ENCODE data around the gene TSPO. TPM values are rescaled to one million over a fixed set of nuclear protein-coding genes. Genes with fewer than 3 reads are reported as not detected.

TSPO gene
- total RNA-seq, 3 donors from 2014 or later (not counting 1 experiment from before 2014, with no cell fraction given) = 52.1 to 81.7 (median 59.3) TPM

GRCh38 chr22:43174941-43175531 lies 23.7 kb downstream of the TSPO start:
- Mint-ChIP-seq H3K27me3 (ENCODE audit: low read depth in 2 of 2) (no peaks in the 10 kb centered on the region), H3K4me3 (no peak overlapping the region), H3K9me3 (no peaks in the 10 kb centered on the region), H3K4me1 (peaks cover 11 to 14% of the 10 kb centered on the region in 2 donors), H3K27ac (no peak overlapping the region), H3K36me3 (no peaks in the 10 kb centered on the region)
- ATAC-seq (no peak), DNase-seq (no peak)
- Histone ChIP-seq H3K27ac (ENCODE audit: low read length) (no peak overlapping the region), H3K4me3 (ENCODE audit: low read length) (no peak overlapping the region), H3K4me1 (ENCODE audit: control insufficient read depth, insufficient read depth, low read length) (peaks cover 18% of the 10 kb centered on the region), H3K27me3 (ENCODE audit: control insufficient read depth, insufficient read depth, low read length) (no peaks in the 10 kb centered on the region), H3K9me3 (ENCODE audit: control insufficient read depth, insufficient read depth, low read length) (no peaks in the 10 kb centered on the region), H3K36me3 (ENCODE audit: control insufficient read depth, insufficient read depth, low read length) (peaks cover 27% of the 10 kb centered on the region)
- TF ChIP-seq CTCF (IDR thresholded peaks at IDR 0.05) = no peak
- intact Hi-C loops (cut with micrococcal nuclease) = no loop called here
- 97% methylated on average over 9 of the region's 9 CpGs for WGBS (ENCODE audit: insufficient coverage)

GRCh38 chr22:43176090-43176489 lies 24.7 kb downstream of the TSPO start:
- ATAC-seq (peak in 1 of 3 donors; percentile 92), DNase-seq (no peak)
- no peaks in the 10 kb centered on the region for H3K27me3 Mint-ChIP-seq (ENCODE audit: low read depth in 2 of 2)
- H3K4me3 Mint-ChIP-seq = peak overlapping the region; percentile 37
- H3K4me1 ChIP-seq (ENCODE audit: control insufficient read depth, insufficient read depth, low read length) = peaks cover 7% of the 10 kb centered on the region
- no peaks in the 10 kb centered on the region for H3K9me3 ChIP-seq (ENCODE audit: control insufficient read depth, insufficient read depth, low read length)
- H3K27ac Mint-ChIP-seq = peak overlapping the region in 1 of 2 donors; percentile 68
- no peaks in the 10 kb centered on the region for H3K27me3 ChIP-seq (ENCODE audit: control insufficient read depth, insufficient read depth, low read length)
- no peaks in the 10 kb centered on the region for H3K9me3 Mint-ChIP-seq
- no peak for TF ChIP-seq CTCF (IDR thresholded peaks at IDR 0.05)
- intact Hi-C loops (cut with micrococcal nuclease) = no loop called here
- H3K36me3 ChIP-seq (ENCODE audit: control insufficient read depth, insufficient read depth, low read length) = peaks cover 27% of the 10 kb centered on the region
- peaks cover 4 to 8% of the 10 kb centered on the region in 2 donors for H3K4me1 Mint-ChIP-seq
- no peak overlapping the region for H3K27ac ChIP-seq (ENCODE audit: low read length)
- no peaks in the 10 kb centered on the region for H3K36me3 Mint-ChIP-seq
- no peak overlapping the region for H3K4me3 ChIP-seq (ENCODE audit: low read length)
- WGBS (ENCODE audit: insufficient coverage) = 56% methylated on average over 13 of the region's 15 CpGs

GRCh38 chr22:43177479-43177878 lies 26.1 kb downstream of the TSPO start:
- H3K9me3 Mint-ChIP-seq = no peaks in the 10 kb centered on the region
- no peaks in the 10 kb centered on the region for H3K27me3 Mint-ChIP-seq (ENCODE audit: low read depth in 2 of 2)
- H3K36me3 Mint-ChIP-seq = no peaks in the 10 kb centered on the region

More at GRCh38 chr22:43177479-43177878, 26.1 kb downstream of the TSPO start:
- DNase-seq = no peak
- Histone ChIP-seq H3K4me3 (ENCODE audit: low read length) (no peak overlapping the region), H3K27ac (ENCODE audit: low read length) (no peak overlapping the region), H3K9me3 (ENCODE audit: control insufficient read depth, insufficient read depth, low read length) (no peaks in the 10 kb centered on the region), H3K27me3 (ENCODE audit: control insufficient read depth, insufficient read depth, low read length) (no peaks in the 10 kb centered on the region), H3K36me3 (ENCODE audit: control insufficient read depth, insufficient read depth, low read length) (peaks cover 23% of the 10 kb centered on the region), H3K4me1 (ENCODE audit: control insufficient read depth, insufficient read depth, low read length) (no peaks in the 10 kb centered on the region)
- ATAC-seq = no peak
- Mint-ChIP-seq H3K27ac (no peak overlapping the region), H3K4me3 (no peak overlapping the region), H3K4me1 (peaks cover 4 to 8% of the 10 kb centered on the region in 2 donors)
- 91% methylated on average over 7 of the region's 7 CpGs for WGBS (ENCODE audit: insufficient coverage)
- no peak for TF ChIP-seq CTCF (IDR thresholded peaks at IDR 0.05)
- intact Hi-C loops (cut with micrococcal nuclease) = no loop called here
